Nucleus accumbens (tissue), 56 donors: ENCODE measurements around the gene URGCP.
"Not testable (repeated sequence)": the region's sequence is repeated elsewhere in the genome, so short reads cannot be mapped to it uniquely, and the experiment has no call there.

Experiments
- DNase-seq, 56 donors: peaks; one replicate each; lab custom pipeline; 2025; lab: John Stamatoyannopoulos, UW

The URGCP gene

DNA sequence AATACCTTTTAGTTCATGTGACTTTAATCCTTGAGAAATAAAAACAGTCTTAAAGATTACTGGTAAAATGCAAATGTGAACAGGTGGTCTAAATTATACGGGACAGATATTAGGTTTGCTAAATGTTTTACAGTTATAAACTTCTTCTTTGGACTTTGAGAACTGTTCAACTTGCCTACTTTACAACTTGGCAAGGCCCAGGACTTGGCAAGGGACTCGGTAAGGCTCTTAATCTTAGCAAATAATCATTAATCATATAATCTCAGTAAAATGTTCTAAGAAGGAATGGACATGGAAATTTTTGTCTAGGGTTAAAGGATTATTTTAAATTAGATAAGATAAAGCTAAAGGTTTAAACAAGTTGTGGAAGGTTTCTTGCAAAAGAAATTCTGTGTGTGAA, 15.0 kb upstream of the URGCP start:
- no peak for DNase-seq

DNA sequence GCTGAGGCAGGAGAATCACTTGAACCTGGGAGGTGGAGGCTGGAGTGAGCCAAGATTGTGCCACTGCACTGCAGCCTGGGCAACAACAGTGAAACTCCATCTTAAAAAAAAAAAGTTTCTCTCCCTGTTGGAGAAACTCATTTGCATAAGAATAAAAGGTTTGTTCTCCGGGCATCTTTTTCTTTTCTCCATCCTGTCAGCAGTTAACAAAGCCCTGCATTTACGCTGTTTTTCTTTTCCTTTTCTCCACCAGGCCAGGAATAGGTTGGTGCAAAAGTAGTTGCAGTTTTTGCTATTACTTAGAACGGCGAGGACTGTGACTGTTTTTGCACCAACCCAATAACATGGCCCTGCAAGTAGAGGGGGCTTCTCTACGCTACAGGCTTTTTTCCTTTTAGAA, 9.5 kb upstream of the URGCP start:
- DNase-seq, result no peak

DNA sequence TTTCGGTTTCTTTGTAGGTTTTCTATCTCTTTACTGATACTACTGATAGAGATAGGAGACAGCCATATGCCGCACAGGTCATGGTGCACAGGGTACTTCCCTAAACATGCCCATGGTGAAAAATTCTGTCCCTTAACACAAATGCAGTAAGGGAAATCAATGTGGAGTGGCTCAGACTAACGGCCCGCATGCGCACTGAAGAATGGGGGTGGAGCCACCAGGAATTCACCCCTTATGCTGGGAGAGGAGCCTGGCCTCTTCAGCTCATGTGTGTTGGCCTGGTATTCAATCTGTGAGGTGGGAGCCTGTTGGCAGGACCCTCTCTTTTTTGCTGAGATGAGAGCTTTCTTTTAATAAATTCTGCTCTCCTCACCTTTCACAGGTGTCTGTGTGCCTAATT, 8.4 kb upstream of the URGCP start:
- no peak for DNase-seq

DNA sequence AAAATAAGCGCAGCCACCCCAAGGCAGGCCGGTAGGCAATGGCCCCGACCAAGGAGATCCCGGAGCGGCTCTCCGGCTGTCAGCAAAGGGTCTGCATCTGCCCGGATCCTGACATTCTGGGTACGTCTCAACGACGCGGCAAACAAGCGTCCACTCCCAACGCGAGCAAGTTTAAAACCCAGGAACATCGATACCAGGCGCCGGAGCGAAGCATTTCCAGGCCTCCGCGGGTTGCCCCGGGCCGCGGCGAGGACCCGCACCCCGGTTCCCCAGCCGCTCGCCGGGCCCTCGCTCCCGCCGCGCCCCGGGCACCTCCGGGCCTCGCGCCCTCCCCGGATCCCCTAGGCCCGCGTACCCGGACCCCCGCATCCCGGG, 453 bp downstream of the URGCP start:
- DNase-seq, result peak in 28 of 56 donors; percentile 7 to 58 (median 32)

DNA sequence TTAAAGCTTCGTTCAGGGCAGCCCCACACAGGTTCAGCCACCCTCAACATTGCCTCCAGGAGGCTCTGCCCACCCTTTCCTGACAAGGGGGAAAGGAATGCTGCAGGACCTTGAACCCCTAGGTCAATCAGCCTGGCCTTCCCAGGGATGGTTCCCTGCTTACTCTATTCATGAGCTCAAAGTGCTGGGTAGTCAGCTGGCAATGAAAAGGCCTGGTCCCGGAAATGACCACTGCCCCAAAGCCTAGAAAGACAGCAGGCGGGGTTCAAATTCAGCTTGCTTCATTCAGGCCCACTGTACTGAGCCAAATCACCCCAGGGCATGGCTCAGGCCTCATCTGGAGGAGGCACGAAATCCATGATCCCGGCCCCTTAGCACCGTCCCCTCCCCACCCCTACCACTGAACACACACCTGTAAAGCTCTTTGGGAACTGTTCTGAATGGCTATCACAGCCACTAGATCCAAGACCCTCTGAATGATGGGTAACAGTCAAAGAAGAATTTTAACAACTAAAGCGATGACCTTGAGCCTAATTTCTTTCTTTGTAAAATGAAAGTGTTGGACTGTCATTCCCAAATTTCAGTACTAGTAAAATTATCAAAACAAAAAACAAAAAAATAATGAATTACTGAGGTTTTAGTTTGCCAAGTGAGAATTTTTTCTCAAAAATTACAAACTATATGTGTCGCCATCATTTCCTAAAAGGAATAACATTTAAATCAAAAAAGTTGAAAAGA, 1.0 kb downstream of the URGCP start:
- DNase-seq, result peak in 4 of 56 donors; percentile 6 to 30 (median 12)

DNA sequence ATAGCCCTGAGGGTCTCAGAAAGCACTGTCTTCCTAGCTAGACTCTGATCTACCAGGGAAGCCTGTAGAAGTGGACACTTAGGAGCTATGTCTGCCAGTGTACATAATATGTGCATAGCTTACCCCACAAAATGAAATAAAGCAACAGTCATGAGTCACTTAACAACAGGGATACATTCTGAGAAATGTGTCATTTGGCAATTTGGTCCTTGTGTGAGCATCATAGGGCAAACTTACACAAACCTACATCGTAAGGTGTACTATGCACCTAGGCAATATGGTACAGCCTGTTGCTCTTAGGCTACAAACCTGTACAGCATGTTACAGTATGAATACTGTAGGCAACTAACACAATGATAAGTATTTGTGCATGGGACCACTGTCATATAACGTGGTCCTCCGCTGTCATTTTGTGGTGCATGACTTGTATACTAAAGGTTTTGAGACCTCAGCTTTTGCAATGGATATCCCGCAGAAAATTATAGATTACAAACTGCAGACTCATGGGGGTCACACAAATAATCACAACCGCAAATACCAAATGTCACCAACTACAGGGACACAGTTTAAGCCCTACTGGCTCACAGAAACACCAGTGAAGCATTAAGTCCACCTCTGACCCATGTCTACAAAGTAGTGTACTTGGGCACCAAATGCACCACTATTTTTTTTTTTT, 1.7 kb downstream of the URGCP start:
- DNase-seq, result no peak

DNA sequence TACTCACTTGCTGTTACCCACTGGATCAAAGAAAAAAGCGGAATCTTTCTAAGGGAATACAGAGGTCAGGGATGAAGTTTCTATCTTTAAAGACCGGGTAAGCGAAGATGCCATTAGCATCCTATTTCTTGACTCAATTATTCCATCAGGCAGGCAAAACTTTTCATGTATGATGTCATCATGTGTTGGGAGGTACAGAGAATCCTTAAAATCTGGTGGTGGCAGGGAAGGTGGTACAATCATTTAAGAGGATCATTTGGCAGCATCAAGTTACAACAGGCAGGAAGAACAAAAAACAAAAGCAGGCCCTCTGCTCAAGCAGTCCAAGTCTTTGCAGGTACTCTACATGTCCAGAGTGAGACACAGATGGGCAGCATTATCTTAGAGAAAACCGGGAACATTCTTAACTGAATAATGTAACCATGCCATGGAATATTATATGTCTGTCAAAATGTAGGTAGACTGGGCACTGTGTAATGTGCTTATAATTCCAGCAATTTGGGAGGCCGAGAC, 3.8 kb downstream of the URGCP start:
- DNase-seq, result no peak

DNA sequence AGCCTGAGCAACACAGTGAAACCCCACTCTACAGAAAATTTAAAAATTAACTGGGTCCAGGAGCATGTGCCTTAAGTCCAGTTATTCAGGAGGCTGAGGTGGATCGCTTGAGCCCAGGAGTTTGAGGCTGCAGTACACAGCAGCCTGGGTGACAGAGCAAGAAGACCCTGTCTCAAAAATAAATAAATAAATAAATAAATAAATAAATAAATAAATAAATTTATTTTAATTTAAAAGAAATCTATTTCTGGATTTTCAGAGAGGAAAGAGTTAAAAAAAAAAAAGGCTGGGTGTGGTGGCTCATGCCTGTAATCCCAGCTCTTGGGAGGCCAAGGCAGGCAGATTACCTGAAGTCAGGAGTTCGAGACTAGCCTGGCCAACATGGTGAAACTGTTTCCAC, 7.8 kb downstream of the URGCP start:
- not testable (repeated sequence) for DNase-seq

DNA sequence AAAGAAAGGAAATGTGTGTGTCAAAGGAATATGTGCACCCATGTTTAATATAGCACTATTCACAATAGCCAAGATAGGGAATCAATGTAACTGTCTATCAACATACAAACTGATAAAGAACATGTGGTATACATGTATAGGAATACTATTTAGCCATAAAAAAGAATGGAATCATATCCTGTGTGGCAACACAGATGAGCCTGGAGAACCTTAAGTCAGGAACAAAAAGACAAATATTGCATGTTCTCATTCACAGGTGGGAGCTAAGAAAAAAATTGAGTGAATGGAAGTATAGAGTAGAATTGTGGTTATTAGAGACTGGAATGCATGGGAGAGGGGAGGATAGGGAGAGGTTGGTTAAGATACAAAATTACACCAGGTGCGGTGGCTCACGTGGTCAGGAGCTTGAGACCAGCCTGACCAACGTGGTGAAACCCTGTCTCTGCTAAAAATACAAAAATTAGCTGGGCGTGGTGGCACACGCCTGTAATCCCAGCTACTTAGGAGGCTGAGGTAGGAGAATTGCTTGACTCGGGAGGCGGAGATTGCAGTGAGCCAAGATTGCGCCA, 10.5 kb downstream of the URGCP start:
- no peak for DNase-seq

DNA sequence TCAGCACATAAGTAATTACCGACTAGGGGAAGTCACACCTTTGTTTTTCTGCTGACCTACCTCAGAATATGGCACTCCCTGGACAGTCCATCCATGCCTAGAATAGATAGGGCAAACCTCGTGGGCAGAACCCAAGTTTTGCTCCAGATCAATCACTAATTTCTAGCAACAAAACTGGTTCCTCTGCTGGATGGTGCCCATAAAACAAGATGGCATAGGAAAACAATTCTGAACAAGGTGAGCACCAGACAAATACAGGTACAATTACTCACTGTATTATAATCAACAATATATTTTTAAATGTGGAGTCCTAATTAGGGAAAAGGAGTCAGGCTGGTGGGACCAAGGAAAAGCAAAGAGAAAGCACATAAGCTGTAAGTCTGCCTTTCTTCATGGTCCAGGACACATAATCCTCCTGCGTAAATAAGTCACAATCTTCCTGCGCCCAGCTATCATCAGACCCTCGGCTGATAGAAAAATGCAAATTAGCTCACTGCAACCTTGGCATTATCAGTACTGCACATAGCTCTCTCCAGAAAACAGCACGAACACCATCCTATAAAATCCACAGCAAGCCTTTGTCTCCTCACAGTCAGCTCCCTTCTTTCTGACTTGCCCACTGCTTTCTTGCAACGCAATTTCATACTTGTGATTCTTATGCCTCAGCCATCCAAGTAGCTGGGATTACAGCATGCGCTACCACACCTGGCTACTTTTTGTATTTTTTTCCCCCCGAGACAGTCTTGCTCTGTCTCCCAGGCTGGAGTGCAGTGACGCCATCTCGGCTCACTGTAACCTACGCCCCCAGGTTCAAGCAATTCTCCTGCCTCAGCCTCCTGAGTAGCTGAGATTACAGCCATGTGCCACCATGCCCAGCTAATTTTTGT, 15.1 kb downstream of the URGCP start:
- no peak for DNase-seq

DNA sequence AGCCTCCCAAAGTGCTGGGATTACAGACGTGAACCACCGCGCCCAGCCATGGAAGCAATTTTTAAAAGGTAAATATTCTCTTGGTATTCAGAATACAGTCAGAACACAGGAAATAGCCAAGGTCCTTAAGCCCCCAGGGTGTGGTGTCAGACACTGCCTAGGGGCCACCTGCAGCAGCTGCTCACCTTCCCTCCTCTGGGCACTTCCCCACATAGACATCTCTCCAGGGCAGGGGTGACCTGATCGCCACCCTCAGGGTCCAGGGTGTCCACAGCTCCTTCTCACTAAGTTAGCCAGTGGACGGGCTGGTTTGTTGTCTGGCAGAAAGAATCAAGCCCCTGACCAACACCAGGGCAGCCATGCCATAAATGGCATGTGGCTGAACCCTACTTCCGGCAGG, 15.9 kb downstream of the URGCP start:
- no peak for DNase-seq

DNA sequence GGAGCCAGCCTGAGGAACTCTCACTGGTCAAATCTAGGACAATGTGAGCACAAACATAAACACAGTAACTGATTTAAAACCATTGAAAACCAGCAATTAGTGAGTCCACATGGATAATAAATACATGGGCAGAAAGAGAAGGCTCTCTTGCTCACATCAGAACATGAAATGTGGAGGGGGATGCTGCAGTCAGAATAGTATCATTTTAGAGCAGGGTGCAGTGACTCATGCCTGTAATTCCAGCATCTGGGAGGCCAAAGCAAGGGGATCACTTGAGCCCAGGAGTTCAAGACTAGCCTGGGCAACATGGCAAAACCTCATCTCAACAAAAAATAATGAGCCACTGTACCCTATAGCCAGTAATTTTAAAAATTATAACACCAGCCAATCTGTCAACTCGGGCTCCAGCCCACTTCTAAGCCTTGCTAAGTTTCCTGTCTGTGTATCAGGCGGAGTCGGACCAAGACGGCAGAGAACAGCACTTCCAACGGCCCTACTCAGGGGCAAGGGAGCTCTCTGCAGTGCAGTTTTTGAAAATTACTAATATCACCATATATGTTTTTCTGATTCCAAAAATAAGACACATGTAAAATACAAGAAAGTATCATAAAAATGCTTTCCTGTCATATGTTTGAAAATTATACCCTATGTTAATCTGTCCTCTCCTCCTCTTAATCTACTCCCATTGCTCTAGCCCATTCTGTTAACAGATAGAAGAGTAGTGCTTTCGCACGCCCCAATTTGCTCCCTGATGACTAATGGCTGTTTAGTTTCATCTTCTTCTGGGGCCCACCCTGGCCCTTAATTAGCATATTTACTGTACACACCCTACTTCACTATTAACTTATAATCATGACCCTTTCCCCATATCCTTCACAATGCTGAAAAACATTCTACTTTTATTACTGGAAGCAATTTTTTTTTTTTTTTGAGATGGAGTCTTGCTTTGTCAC, 17.1 kb downstream of the URGCP start:
- DNase-seq, result no peak

DNA sequence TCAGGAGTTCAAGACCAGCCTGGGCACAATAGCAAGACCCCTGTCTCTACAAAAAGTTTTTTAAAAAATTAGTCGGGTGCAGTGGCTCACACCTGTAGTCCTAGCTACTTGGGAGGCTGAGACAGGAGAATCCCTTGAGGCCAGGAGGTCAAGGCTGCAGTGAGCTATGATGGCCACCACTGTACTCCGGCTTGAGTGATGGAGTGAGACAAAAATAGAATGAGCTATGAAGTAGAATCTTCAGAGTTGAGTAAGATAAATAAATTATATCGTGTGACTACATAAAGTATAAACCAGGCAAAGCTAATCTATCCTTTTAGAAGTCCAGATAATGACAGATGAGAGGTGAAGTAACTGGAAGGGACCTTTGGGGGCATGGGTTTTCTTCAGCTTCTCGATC, 21.8 kb downstream of the URGCP start:
- no peak for DNase-seq

DNA sequence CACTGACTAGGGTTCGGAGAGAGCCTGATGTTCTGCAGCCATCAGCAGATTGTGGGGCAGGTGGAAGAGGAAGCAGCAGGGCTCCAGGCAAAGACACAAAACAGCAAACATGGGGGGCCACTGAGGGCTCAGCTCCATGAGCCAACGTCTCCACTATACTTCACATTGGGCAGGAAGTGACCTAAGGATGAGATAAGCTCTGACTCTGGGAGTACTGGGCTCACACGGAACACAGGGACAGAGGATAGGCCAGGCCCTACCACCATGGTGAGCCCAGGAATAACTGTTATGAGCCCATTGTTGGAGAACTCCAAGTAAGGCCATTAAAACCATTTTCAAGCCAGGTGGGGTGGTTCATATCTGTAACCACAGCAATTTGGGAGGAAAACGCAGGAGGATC, 22.2 kb downstream of the URGCP start:
- DNase-seq, result no peak

DNA sequence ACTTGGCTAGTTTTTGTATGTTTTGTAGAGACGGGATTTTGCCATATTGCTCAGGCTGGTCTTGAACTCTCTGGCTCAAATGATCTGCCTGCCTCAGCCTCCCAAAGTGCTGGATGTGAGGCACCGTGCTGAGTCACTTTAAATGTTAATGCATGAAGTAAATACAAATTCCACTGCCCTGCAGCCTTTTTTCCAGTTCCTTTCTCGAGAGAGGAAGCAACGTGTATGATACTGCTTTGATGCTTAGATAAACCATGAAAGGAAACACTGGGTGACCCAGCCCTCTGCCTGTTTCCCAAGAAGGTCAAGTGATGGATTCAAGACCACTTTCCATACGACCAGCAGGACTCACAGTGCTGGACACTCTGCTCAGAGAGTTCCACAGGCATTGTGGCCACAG, 25.8 kb downstream of the URGCP start:
- no peak for DNase-seq

DNA sequence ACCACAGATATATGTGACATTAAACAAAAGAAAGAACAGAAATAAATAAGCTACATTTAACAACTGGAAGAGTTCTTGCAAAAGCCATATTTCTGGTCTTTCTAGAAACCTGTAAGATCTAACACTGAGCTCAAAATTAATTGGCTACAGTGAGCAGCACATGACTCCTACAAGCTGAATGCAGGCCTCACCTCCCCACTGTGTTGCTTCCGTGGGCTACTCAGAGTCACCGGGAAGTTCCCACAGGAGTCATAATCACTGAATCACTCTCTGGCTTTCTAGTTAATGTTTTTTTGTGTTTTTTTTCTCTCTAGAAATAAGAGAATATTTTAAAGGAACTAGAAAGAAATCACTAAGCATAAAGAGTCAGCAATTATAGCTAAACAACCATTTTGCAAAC, 26.9 kb downstream of the URGCP start:
- DNase-seq, result no peak

DNA sequence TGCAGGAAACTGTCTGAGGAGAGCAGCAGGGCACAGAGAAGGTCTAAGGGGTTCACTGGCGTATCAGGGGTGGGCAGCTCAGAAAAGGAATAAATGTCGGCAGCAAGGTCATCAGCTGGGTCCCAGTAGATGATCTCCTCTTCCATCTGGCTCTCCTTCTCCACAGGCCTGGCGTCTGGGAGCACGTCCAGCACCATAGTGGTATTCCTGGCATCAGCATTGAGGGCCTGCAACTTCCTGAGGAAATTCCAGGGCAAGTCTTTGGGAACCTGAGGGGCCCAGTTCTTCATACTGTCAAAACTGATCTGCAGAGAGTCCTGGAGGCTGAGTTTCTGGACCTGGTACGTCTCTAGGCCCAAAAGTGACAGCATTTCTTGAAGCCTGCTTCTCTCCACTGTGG, 27.5 kb downstream of the URGCP start:
- no peak for DNase-seq

DNA sequence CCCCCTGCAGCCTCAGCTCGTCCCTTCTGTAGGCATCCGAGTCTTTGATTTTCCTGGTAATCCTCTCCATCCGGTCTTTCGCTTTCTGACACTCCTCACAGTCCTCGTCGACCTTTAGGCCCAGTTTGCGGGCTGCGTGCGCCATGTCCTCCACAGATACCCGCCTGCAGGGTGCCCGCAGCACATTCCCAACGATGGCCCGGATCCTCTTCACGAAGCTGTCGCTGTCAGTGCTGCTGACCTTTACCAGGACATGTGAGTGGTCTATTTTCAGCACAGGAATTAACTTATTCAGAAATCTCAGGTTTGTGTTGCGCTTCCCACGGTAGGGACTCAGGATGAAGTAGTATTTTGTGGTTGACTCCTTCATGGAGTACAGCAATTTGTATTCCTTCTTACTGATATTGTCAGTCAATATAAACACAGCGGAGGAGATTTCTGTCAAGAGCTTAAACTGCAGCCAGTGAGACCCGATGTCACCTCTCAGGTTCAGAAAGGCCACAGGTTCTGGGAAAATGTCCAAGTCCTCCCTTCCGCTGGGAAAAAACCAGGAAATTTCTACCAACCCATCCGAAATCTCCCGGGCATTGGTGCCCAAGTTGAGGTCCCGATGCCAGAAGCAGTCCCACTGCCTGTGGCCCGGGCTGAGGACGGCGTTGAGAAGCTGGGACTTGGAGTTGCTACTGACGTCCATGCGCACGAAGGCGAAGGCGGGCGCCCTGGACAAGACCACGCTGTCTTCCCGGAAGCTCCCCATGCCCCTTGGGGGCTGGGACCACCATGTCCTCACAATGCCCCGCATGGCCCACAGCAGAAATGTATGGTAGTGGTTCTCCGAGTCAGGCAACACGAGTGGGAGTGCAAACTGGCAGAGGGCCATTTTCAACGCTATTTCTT, 28.2 kb downstream of the URGCP start:
- DNase-seq, result no peak
